Measurements from ENCODE around the gene ATIC. TPM values are rescaled to one million over a fixed set of nuclear protein-coding genes. Genes with fewer than 3 reads are reported as not detected.

Gene ATIC
- total and polyA plus RNA-seq, 7 experiments from 2014 or later = 62.1 to 205 (median 85.2) TPM

DNA sequence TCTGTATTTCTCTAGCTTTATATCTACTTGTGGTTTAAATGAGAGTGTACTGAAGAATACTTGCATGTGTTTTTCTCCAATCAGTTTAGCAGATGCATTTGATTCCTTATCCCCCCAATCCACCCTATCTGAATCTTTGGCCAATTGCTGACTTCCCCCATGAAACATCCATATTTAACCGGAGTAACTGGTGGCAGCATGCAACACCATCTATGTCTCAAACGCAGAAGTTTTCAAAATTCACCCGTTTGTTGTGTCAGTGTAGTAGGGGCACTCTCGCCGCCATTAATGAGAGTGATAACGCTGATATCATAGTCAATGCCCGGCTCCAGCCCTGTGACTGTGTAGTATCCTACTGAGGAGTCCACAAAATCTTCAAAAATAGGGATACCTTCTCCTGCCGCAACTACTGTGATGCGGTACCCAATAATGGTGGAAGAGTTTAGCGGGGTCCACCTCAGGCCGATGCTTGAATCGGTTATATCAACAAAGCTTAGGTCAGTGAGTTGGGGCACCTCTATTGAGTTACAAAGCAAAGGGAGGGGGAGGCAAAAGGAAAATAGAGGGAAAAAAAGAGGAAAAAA lies 80.9 kb downstream of the ATIC start:
- CTCF ChIA-PET = no interaction called here
- no peak overlapping the region for H3K4me3 Mint-ChIP-seq

DNA sequence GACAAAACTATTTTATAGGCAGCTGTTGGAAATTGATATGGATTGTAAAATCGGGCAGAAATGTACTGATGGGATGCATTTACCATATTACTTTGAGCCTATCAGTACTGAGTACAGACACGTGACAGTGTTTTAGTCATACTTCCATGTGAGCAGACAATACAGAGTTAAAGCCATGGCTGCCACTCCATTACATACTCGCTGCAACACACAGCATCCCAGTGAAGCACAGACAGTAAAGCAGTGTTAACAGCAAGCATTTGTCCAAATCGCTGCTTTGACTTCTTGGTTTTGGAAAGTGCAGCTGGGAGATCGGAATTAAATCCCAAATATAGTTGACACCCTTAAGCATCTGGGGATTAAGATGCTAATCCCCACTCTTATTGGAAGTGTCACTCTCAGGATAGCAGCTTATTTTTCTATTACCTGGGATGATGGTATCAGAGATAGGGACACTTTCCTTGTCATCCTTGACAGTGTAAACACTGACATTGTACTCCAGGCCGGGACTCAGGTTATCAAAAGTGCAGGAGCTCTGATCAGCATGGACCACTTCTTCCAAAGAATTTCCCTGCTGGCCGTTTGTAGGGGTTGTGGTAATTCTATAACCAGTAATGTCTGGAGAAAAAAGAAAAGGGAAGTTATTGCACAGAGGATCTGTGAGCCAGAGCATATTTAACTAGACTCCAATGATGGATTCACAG lies 82.4 kb downstream of the ATIC start:
- CTCF ChIA-PET = no interaction called here

More for the DNA sequence above, 80.9 kb downstream of the ATIC start:
- Mint-ChIP-seq H3K4me1 (no peaks in the 10 kb centered on the region), H3K27me3 (peaks cover 6 to 22% (median 8%) of the 10 kb centered on the region in 5 donors), H3K27ac (peak overlapping the region in 1 of 9 donors; percentile 36), H3K9me3 (no peaks in the 10 kb centered on the region), H3K36me3 (no peaks in the 10 kb centered on the region)
- Histone ChIP-seq H3K4me3 (ENCODE audit: low read length) (no peak overlapping the region), H3K9me3 (ENCODE audit: control insufficient read depth in 2 of 3, low read length in 3 of 3) (no peaks in the 10 kb centered on the region), H3K4me1 (ENCODE audit: control insufficient read depth in 2 of 2, insufficient read depth in 2 of 2, low read length in 2 of 2) (no peaks in the 10 kb centered on the region), H3K27me3 (ENCODE audit: control insufficient read depth in 2 of 2, insufficient read depth in 2 of 2, low read length in 2 of 2) (no peaks in the 10 kb centered on the region), H3K27ac (ENCODE audit: low read depth, low read length) (no peak overlapping the region), H3K36me3 (ENCODE audit: control insufficient read depth in 2 of 3, insufficient read depth in 3 of 3, low read length in 3 of 3) (no peaks in the 10 kb centered on the region)
- DNase-seq = no peak
- POLR2A ChIA-PET = no interaction called here
- intact Hi-C loops (cut with micrococcal nuclease) = no loop called here
- no peak for ATAC-seq

GRCh38 chr2:215395687-215396460 lies 84.0 kb downstream of the ATIC start:
- Mint-ChIP-seq H3K9me3 (no peaks in the 10 kb centered on the region), H3K36me3 (no peaks in the 10 kb centered on the region), H3K4me1 (no peaks in the 10 kb centered on the region), H3K27me3 (peaks cover 10 to 18% (median 16%) of the 10 kb centered on the region in 5 donors), H3K27ac (no peak overlapping the region), H3K4me3 (no peak overlapping the region)
- Histone ChIP-seq H3K9me3 (ENCODE audit: control insufficient read depth in 2 of 3, low read length in 3 of 3) (no peaks in the 10 kb centered on the region), H3K27me3 (ENCODE audit: control insufficient read depth in 2 of 2, insufficient read depth in 2 of 2, low read length in 2 of 2) (no peaks in the 10 kb centered on the region), H3K36me3 (ENCODE audit: control insufficient read depth in 2 of 3, insufficient read depth in 3 of 3, low read length in 3 of 3) (no peaks in the 10 kb centered on the region), H3K27ac (ENCODE audit: low read depth, low read length) (no peak overlapping the region), H3K4me3 (ENCODE audit: low read length) (no peak overlapping the region), H3K4me1 (ENCODE audit: control insufficient read depth in 2 of 2, insufficient read depth in 2 of 2, low read length in 2 of 2) (no peaks in the 10 kb centered on the region)
- ATAC-seq (no peak), DNase-seq (no peak)
- intact Hi-C loops (cut with micrococcal nuclease) = no loop called here
- ChIA-PET CTCF (no interaction called here), POLR2A (no interaction called here)

More for the DNA sequence above, 82.4 kb downstream of the ATIC start:
- intact Hi-C loops (cut with micrococcal nuclease) = no loop called here
- POLR2A ChIA-PET = no interaction called here
- Mint-ChIP-seq H3K27me3 (peaks cover 8 to 22% (median 16%) of the 10 kb centered on the region in 5 donors), H3K36me3 (no peaks in the 10 kb centered on the region), H3K27ac (no peak overlapping the region), H3K4me3 (no peak overlapping the region), H3K9me3 (no peaks in the 10 kb centered on the region), H3K4me1 (no peaks in the 10 kb centered on the region)
- ATAC-seq (no peak), DNase-seq (no peak)
- no peaks in the 10 kb centered on the region for H3K27me3 ChIP-seq (ENCODE audit: control insufficient read depth in 2 of 2, insufficient read depth in 2 of 2, low read length in 2 of 2)
- no peak overlapping the region for H3K4me3 ChIP-seq (ENCODE audit: low read length)
- H3K9me3 ChIP-seq (ENCODE audit: control insufficient read depth in 2 of 3, low read length in 3 of 3) = no peaks in the 10 kb centered on the region
- H3K36me3 ChIP-seq (ENCODE audit: control insufficient read depth in 2 of 3, insufficient read depth in 3 of 3, low read length in 3 of 3) = no peaks in the 10 kb centered on the region
- no peak overlapping the region for H3K27ac ChIP-seq (ENCODE audit: low read depth, low read length)
- no peaks in the 10 kb centered on the region for H3K4me1 ChIP-seq (ENCODE audit: control insufficient read depth in 2 of 2, insufficient read depth in 2 of 2, low read length in 2 of 2)

DNA sequence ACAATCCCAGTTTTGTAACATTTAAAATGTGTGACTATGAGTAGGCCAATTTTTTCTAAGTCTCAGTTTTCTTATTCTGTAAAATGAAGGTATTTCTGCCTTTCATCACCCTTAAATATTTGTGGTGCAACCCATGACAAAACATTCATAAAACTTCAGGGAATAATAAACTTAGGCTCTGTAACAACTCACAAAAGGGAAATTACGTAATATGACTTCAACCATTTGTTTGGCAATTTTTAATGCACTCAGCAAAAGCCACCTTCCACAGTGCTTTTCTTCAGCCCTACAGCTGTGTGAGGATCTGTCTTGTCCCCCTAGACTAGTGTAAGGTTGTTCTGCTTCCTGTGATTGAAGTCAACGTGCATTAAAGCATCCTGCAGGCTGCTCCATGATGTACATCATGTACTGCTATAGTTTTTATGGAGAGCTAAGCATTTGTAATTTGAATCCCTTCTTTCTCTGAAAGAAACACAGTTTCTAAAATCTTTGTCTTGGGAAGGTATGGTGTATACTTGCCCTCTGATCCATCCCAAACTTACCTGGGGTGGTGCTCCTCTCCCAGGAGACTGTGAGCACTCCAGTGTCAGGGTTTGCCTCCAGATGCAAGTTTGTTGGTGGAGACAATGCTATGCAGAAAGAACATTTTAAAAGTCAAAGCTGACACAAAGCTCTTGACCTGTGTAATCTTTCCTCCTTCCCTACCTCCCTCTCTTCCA lies 84.9 kb downstream of the ATIC start:
- Mint-ChIP-seq H3K27ac (no peak overlapping the region), H3K9me3 (no peaks in the 10 kb centered on the region), H3K4me1 (no peaks in the 10 kb centered on the region), H3K36me3 (no peaks in the 10 kb centered on the region), H3K27me3 (peaks cover 10 to 18% (median 13%) of the 10 kb centered on the region in 5 donors), H3K4me3 (no peak overlapping the region)
- ATAC-seq = peak; percentile 38
- CTCF ChIA-PET = no interaction called here
- Histone ChIP-seq H3K4me3 (ENCODE audit: low read length) (no peak overlapping the region), H3K4me1 (ENCODE audit: control insufficient read depth in 2 of 2, insufficient read depth in 2 of 2, low read length in 2 of 2) (no peaks in the 10 kb centered on the region), H3K9me3 (ENCODE audit: control insufficient read depth in 2 of 3, low read length in 3 of 3) (no peaks in the 10 kb centered on the region), H3K27ac (ENCODE audit: low read depth, low read length) (no peak overlapping the region), H3K27me3 (ENCODE audit: control insufficient read depth in 2 of 2, insufficient read depth in 2 of 2, low read length in 2 of 2) (no peaks in the 10 kb centered on the region), H3K36me3 (ENCODE audit: control insufficient read depth in 2 of 3, insufficient read depth in 3 of 3, low read length in 3 of 3) (no peaks in the 10 kb centered on the region)
- no peak for DNase-seq
- intact Hi-C loops (cut with micrococcal nuclease) = no loop called here
- POLR2A ChIA-PET = no interaction called here

DNA sequence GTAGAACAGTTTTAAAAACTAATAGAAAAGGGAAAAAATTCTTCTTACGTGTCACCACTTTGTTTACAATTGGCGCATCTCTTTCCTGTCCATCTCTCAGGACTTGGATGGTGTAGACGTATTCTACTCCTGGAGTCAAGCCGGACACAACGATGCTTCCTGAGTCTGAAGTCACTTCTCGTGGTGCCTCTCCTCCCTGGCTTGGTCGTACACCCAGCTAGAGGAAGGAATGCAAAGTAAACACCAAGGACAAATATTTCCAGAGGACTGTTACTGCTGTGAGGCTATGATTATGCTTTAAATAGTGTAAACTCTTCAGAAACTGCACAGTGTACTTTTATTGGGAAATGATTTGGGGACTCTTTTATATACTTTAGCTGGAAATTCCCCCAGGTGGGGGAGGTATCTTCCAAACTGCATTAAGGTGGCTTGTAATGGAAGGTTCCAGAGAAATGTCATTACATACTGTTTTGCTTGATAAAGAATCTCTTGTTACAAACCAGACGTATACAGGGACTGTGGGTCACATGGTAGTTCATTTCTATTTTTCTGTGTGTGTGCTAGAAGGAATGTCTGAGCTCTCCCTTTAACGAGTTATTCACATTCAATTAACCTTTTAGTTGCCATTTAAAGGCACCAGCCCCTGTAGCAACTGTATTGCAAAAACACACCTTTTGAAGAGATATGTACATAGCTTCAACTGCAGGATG lies 85.9 kb downstream of the ATIC start:
- no peaks in the 10 kb centered on the region for H3K27me3 ChIP-seq (ENCODE audit: control insufficient read depth in 2 of 2, insufficient read depth in 2 of 2, low read length in 2 of 2)
- no peak overlapping the region for H3K4me3 ChIP-seq (ENCODE audit: low read length)
- H3K4me3 Mint-ChIP-seq = no peak overlapping the region
- no peaks in the 10 kb centered on the region for H3K36me3 Mint-ChIP-seq
- intact Hi-C loops (cut with micrococcal nuclease) = no loop called here
- no peaks in the 10 kb centered on the region for H3K9me3 Mint-ChIP-seq
- H3K36me3 ChIP-seq (ENCODE audit: control insufficient read depth in 2 of 3, insufficient read depth in 3 of 3, low read length in 3 of 3) = no peaks in the 10 kb centered on the region
- no peak overlapping the region for H3K27ac ChIP-seq (ENCODE audit: low read depth, low read length)
- H3K27ac Mint-ChIP-seq = no peak overlapping the region
- peaks cover 10 to 18% (median 14%) of the 10 kb centered on the region in 5 donors for H3K27me3 Mint-ChIP-seq
- no peaks in the 10 kb centered on the region for H3K4me1 ChIP-seq (ENCODE audit: control insufficient read depth in 2 of 2, insufficient read depth in 2 of 2, low read length in 2 of 2)
- CTCF ChIA-PET = interaction anchor here (1.0 kb wide), 1 partner anchor 11 kb away, joined by 5 read pairs; no protein-coding TSS in a partner anchor
- no peak for ATAC-seq
- H3K9me3 ChIP-seq (ENCODE audit: control insufficient read depth in 2 of 3, low read length in 3 of 3) = no peaks in the 10 kb centered on the region
- no peak for DNase-seq
- POLR2A ChIA-PET = no interaction called here
- H3K4me1 Mint-ChIP-seq = no peaks in the 10 kb centered on the region

DNA sequence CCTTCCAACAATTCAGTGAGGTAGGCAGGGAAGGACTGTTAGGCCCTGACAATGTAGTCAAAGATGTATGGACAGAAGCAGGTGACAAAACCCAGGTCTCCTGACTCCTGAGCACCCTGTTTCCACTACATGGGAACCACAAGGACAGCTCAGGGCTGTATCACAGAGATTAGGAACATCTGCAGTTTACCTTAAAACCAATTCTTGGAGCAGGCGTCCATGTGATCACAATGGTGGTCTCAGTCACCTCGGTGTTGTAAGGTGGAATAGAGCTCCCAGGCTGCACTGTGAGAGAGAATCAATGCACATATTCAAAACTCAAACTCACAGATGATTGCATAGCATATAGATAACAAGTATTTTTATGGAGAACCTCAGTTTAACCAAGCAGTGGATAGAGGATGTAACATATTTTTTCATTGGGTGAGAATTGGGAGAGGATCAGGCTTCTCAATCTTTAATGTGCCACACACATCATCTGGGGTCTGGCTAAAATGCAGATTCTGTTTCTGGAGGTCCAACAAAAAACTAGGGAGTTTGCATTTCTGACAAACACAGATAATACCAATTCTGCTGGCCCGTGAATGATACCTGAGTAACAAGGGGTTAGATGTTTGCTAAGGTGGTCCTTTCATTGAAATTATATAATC lies 87.3 kb downstream of the ATIC start:
- no peaks in the 10 kb centered on the region for H3K9me3 ChIP-seq (ENCODE audit: control insufficient read depth in 2 of 3, low read length in 3 of 3)
- H3K27me3 ChIP-seq (ENCODE audit: control insufficient read depth in 2 of 2, insufficient read depth in 2 of 2, low read length in 2 of 2) = no peaks in the 10 kb centered on the region
- ATAC-seq (no peak), DNase-seq (no peak)
- Mint-ChIP-seq H3K27ac (no peak overlapping the region), H3K9me3 (no peaks in the 10 kb centered on the region), H3K4me3 (no peak overlapping the region), H3K4me1 (no peaks in the 10 kb centered on the region), H3K36me3 (no peaks in the 10 kb centered on the region), H3K27me3 (peaks cover 10 to 18% (median 12%) of the 10 kb centered on the region in 5 donors)
- POLR2A ChIA-PET = no interaction called here
- intact Hi-C loops (cut with micrococcal nuclease) = no loop called here
- CTCF ChIA-PET = no interaction called here
- H3K4me1 ChIP-seq (ENCODE audit: control insufficient read depth in 2 of 2, insufficient read depth in 2 of 2, low read length in 2 of 2) = no peaks in the 10 kb centered on the region
- H3K27ac ChIP-seq (ENCODE audit: low read depth, low read length) = no peak overlapping the region
- H3K4me3 ChIP-seq (ENCODE audit: low read length) = no peak overlapping the region
- H3K36me3 ChIP-seq (ENCODE audit: control insufficient read depth in 2 of 3, insufficient read depth in 3 of 3, low read length in 3 of 3) = no peaks in the 10 kb centered on the region

All from naive thymus-derived CD4-positive, alpha-beta T cell (primary cell).